CD14-positive monocyte (primary cell): Measurements from ENCODE around the gene RPA3. TPM values are rescaled to one million over a fixed set of nuclear protein-coding genes. Genes with fewer than 3 reads are reported as not detected.

Source experiments
- DNase-seq, 3 donors: peaks; one replicate each; pipeline ENCODE4 v3.0.0-alpha.2; 2011 to 2022
- H2AFZ ChIP-seq: 2 replicates; pipeline ENCODE4 v1.6.0; 2012; ENCODE audit warnings: mild to moderate bottlenecking, low read depth, low read length, inconsistent platforms; ENCODE audit not compliant: insufficient read depth, poor library complexity, severe bottlenecking
- H3K27ac ChIP-seq, 2 donors: 1 replicate in 1 of 2; 2 replicates in 1 of 2; pipeline ENCODE4 v1.5.1; 2012 to 2013; ENCODE audit warnings: low read length in 2 of 2, control low read depth in 1 of 2, inconsistent platforms in 1 of 2, low read depth in 1 of 2, mild to moderate bottlenecking in 1 of 2
- H3K27me3 ChIP-seq, 2 donors: one replicate each; pipeline versions ENCODE4 v1.6.0 to v1.6.1; 2011 to 2013; ENCODE audit warnings: low read length in 2 of 2; ENCODE audit not compliant: control insufficient read depth in 2 of 2, insufficient read depth in 2 of 2
- H3K36me3 ChIP-seq, 2 donors: replicated peaks in 1 of 2; 1 replicate in 1 of 2; 2 replicates in 1 of 2; pipeline versions ENCODE4 v1.5.1 to v1.6.1; 2012 to 2013; ENCODE audit warnings: low read length in 2 of 2, control low read depth in 1 of 2, inconsistent platforms in 1 of 2, mild to moderate bottlenecking in 1 of 2; ENCODE audit not compliant: insufficient read depth in 2 of 2, control insufficient read depth in 1 of 2
- H3K4me1 ChIP-seq, 2 donors: 1 replicate in 1 of 2; 2 replicates in 1 of 2; pipeline versions ENCODE4 v1.5.1 to v1.6.1; 2012 to 2013; ENCODE audit warnings: low read length in 2 of 2, control low read depth in 1 of 2, inconsistent platforms in 1 of 2, mild to moderate bottlenecking in 1 of 2, moderate library complexity in 1 of 2; ENCODE audit not compliant: insufficient read depth in 2 of 2, control insufficient read depth in 1 of 2
- H3K4me2 ChIP-seq: replicated peaks from 2 replicates; pipeline ENCODE3; 2012; ENCODE audit warnings: low read length, moderate library complexity, mild to moderate bottlenecking; ENCODE audit not compliant: poor library complexity, severe bottlenecking; ENCODE audit errors: extremely low read depth
- H3K4me3 ChIP-seq, 3 experiments: fragments of 200-600 bp in 1 of 3; sonication (generic) in 1 of 3; replicated peaks in 1 of 3; 1 replicate in 2 of 3; 2 replicates in 1 of 3; pipeline ENCODE4 v1.5.1; 2011 to 2013; ENCODE audit warnings: low read length in 3 of 3, mild to moderate bottlenecking in 3 of 3, control low read depth in 2 of 3, low read depth in 2 of 3, inconsistent platforms in 1 of 3, moderate library complexity in 1 of 3
- H3K79me2 ChIP-seq: 2 replicates; pipeline ENCODE4 v1.6.0; 2012; ENCODE audit warnings: mild to moderate bottlenecking, control low read depth, inconsistent platforms, low read length, moderate library complexity; ENCODE audit not compliant: insufficient read depth
- H3K9ac ChIP-seq: 2 replicates; pipeline ENCODE4 v1.6.0; 2017; ENCODE audit warnings: low read length, mild to moderate bottlenecking; ENCODE audit not compliant: insufficient read depth, poor library complexity, severe bottlenecking
- H3K9me3 ChIP-seq, 2 donors: replicated peaks in 1 of 2; 1 replicate in 1 of 2; 2 replicates in 1 of 2; pipeline versions ENCODE4 v1.5.1 to v1.6.1; 2012 to 2013; ENCODE audit warnings: low read length in 2 of 2, control low read depth in 1 of 2; ENCODE audit not compliant: control insufficient read depth in 1 of 2, insufficient read depth in 1 of 2
- H4K20me1 ChIP-seq: 2 replicates; pipeline ENCODE4 v1.6.0; 2012; ENCODE audit warnings: mild to moderate bottlenecking, low read length, control low read depth, moderate library complexity; ENCODE audit not compliant: insufficient read depth
- H3K27ac Mint-ChIP-seq, 7 donors: one replicate each; pipeline ENCODE4 v1.8.0; 2020; ENCODE audit warnings: mild to moderate bottlenecking in 7 of 7, mixed read lengths in 7 of 7, moderate library complexity in 6 of 7, inconsistent platforms in 2 of 7
- H3K27me3 Mint-ChIP-seq, 3 donors: one replicate each; pipeline ENCODE4 v1.8.0; 2021 to 2022; ENCODE audit warnings: low read depth in 3 of 3, mild to moderate bottlenecking in 3 of 3, mixed read lengths in 3 of 3, moderate library complexity in 3 of 3, inconsistent platforms in 1 of 3
- H3K36me3 Mint-ChIP-seq, 2 donors: one replicate each; pipeline ENCODE4 v1.8.0; 2020; ENCODE audit warnings: mixed read lengths in 2 of 2, inconsistent platforms in 1 of 2, mild to moderate bottlenecking in 1 of 2
- H3K4me1 Mint-ChIP-seq: one replicate; pipeline ENCODE4 v1.8.0; 2020; ENCODE audit warnings: mild to moderate bottlenecking, mixed read lengths
- H3K4me3 Mint-ChIP-seq, 2 donors: one replicate each; pipeline ENCODE4 v1.8.0; 2020; ENCODE audit warnings: mild to moderate bottlenecking in 2 of 2, mixed read lengths in 2 of 2, moderate library complexity in 1 of 2
- H3K9me3 Mint-ChIP-seq, 7 donors: one replicate each; pipeline ENCODE4 v1.8.0; 2020 to 2022; ENCODE audit warnings: mixed read lengths in 7 of 7, mild to moderate bottlenecking in 6 of 7, moderate library complexity in 6 of 7, inconsistent platforms in 2 of 7
- CTCF ChIP-seq: fragments of 200-600 bp; IDR thresholded peaks from one replicate; pipeline ENCODE4 v1.8.0; 2022; ENCODE audit warnings: antibody characterized with exemption, mild to moderate bottlenecking
- whole genome bisulfite sequencing: methylation state at CpG from one replicate; pipeline ENCODE4 v1.1.5; 2013; ENCODE audit warnings: missing lambda C conversion rate; ENCODE audit not compliant: insufficient coverage; 5-methylcytosine and 5-hydroxymethylcytosine counted together
- intact Hi-C, 2 donors: fragments of 100-400 bp; cut with micrococcal nuclease; formaldehyde crosslinking; loops; one replicate each; pipeline versions ENCODE4 v1.15.0 to v1.15.1; 2023
- polyA plus RNA-seq, 3 donors: library from polyadenylated mRNA; depleted of rRNA in 1 of 3; unstranded in 2 of 3; stranded (reverse) in 1 of 3; fragments of 300-500 nt in 2 of 3; fragments of >200 nt in 1 of 3; fragmentation: Illumina TruSeq in 2 of 3; gene quantifications; 1 replicate in 2 of 3; 2 replicates in 1 of 3; pipeline ENCODE4 v1.2.3, GENCODE V29; 2012 to 2021

RPA3 gene
- polyA plus RNA-seq, 3 donors = 6.2 to 50.5 (median 44.7) TPM

GRCh38 chr7:7609330-7609729 is 109.1 kb downstream of the RPA3 start:
- H4K20me1 ChIP-seq = no peaks in the 10 kb centered on the region
- H3K9me3 ChIP-seq = no peaks in the 10 kb centered on the region
- H3K9ac ChIP-seq = no peak overlapping the region
- intact Hi-C loops = no loop called here
- H3K4me3 ChIP-seq = no peak overlapping the region
- no peaks in the 10 kb centered on the region for H3K79me2 ChIP-seq
- H3K36me3 ChIP-seq = peaks cover 32 to 42% of the 10 kb centered on the region in 2 donors
- DNase-seq = no peak
- H3K27ac Mint-ChIP-seq = no peak overlapping the region
- no peak overlapping the region for H3K4me2 ChIP-seq
- no peak for TF ChIP-seq CTCF
- H3K27ac ChIP-seq = no peak overlapping the region
- no peaks in the 10 kb centered on the region for H3K9me3 Mint-ChIP-seq
- no peak overlapping the region for H2AFZ ChIP-seq
- H3K4me1 Mint-ChIP-seq = no peaks in the 10 kb centered on the region
- no peak overlapping the region for H3K4me3 Mint-ChIP-seq
- H3K36me3 Mint-ChIP-seq = peaks cover 26 to 35% of the 10 kb centered on the region in 2 donors
- no peaks in the 10 kb centered on the region for H3K27me3 ChIP-seq
- no peaks in the 10 kb centered on the region for H3K27me3 Mint-ChIP-seq
- WGBS = no CpG with 5 or more reads among the region's 2 CpGs
- H3K4me1 ChIP-seq = no peaks in the 10 kb centered on the region

- Histone ChIP-seq H3K9ac (no peak overlapping the region), H4K20me1 (no peaks in the 10 kb centered on the region), H3K79me2 (no peaks in the 10 kb centered on the region), H3K27ac (no peak overlapping the region), H3K4me3 (no peak overlapping the region), H3K27me3 (no peaks in the 10 kb centered on the region), H3K36me3 (peaks cover 32 to 42% of the 10 kb centered on the region in 2 donors), H3K4me1 (no peaks in the 10 kb centered on the region), H2AFZ (no peak overlapping the region), H3K4me2 (no peak overlapping the region), H3K9me3 (no peaks in the 10 kb centered on the region)
- no peak overlapping the region for H3K27ac Mint-ChIP-seq
- H3K27me3 Mint-ChIP-seq = no peaks in the 10 kb centered on the region
- WGBS = 100% methylated on average over 1 of the region's 3 CpGs
- no peaks in the 10 kb centered on the region for H3K4me1 Mint-ChIP-seq
- no peak for DNase-seq
- peaks cover 26 to 35% of the 10 kb centered on the region in 2 donors for H3K36me3 Mint-ChIP-seq
- peaks cover 0 to 7% (median 0%) of the 10 kb centered on the region in 7 donors for H3K9me3 Mint-ChIP-seq
- no peak for TF ChIP-seq CTCF
- intact Hi-C loops = no loop called here
- no peak overlapping the region for H3K4me3 Mint-ChIP-seq
Observed at GRCh38 chr7:7607010-7607409, 111.4 kb downstream of the RPA3 start.
